Measurements from ENCODE around the gene NOC2L.

- TF ChIP-seq POLR2A (IDR thresholded peaks at IDR 0.05; ENCODE audit: low read length), result no peak
- no peak for TF ChIP-seq GATA1 (IDR thresholded peaks at IDR 0.05; ENCODE audit: low read depth, low read length)
These were observed 40.8 kb upstream of the NOC2L start, which contains the start of gene HES4 for GRCh38 chr1:999725-1000356.
